ENCODE data around the gene PROM1. TPM values are rescaled to one million over a fixed set of nuclear protein-coding genes. Genes with fewer than 3 reads are reported as not detected.

The PROM1 gene
- total RNA-seq, 1 donor from 2014 or later: 36.9 TPM

DNA sequence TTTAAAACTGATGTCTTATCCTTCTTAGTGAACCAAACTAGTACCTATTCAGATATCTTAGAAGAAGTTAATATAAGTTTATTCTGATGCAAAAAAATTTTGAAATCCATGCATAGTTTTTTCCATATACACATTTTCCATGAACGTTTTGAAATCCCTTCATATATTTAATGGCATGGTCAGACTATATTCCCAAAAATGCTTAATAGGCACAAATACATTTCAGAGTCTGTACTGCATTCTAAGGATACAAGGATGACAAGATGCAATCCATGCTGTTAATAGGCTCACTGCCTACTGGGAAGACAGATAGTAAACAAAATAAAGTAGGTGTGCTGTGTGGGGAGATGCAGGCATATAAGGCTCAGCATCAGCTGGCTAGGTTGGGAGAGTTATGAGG, 33.2 kb downstream of the PROM1 start:
- TF ChIP-seq, protein P1, sequence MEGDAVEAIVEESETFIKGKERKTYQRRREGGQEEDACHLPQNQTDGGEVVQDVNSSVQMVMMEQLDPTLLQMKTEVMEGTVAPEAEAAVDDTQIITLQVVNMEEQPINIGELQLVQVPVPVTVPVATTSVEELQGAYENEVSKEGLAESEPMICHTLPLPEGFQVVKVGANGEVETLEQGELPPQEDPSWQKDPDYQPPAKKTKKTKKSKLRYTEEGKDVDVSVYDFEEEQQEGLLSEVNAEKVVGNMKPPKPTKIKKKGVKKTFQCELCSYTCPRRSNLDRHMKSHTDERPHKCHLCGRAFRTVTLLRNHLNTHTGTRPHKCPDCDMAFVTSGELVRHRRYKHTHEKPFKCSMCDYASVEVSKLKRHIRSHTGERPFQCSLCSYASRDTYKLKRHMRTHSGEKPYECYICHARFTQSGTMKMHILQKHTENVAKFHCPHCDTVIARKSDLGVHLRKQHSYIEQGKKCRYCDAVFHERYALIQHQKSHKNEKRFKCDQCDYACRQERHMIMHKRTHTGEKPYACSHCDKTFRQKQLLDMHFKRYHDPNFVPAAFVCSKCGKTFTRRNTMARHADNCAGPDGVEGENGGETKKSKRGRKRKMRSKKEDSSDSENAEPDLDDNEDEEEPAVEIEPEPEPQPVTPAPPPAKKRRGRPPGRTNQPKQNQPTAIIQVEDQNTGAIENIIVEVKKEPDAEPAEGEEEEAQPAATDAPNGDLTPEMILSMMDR (IDR thresholded peaks at IDR 0.05; ENCODE audit: partially characterized antibody, unreplicated experiment): no peak
- peaks cover 4% of the 10 kb centered on the region for H3K27me3 Mint-ChIP-seq (ENCODE audit: unreplicated experiment)
- H3K9me3 Mint-ChIP-seq (ENCODE audit: unreplicated experiment): no peaks in the 10 kb centered on the region
- H3K4me3 Mint-ChIP-seq (ENCODE audit: unreplicated experiment): no peak overlapping the region
- H3K36me3 Mint-ChIP-seq (ENCODE audit: unreplicated experiment): no peaks in the 10 kb centered on the region
- peaks cover under 1% of the 10 kb centered on the region for H3K4me1 Mint-ChIP-seq (ENCODE audit: low read depth, unreplicated experiment)
- no peak for DNase-seq
- no peak overlapping the region for H3K27ac Mint-ChIP-seq (ENCODE audit: unreplicated experiment)

DNA sequence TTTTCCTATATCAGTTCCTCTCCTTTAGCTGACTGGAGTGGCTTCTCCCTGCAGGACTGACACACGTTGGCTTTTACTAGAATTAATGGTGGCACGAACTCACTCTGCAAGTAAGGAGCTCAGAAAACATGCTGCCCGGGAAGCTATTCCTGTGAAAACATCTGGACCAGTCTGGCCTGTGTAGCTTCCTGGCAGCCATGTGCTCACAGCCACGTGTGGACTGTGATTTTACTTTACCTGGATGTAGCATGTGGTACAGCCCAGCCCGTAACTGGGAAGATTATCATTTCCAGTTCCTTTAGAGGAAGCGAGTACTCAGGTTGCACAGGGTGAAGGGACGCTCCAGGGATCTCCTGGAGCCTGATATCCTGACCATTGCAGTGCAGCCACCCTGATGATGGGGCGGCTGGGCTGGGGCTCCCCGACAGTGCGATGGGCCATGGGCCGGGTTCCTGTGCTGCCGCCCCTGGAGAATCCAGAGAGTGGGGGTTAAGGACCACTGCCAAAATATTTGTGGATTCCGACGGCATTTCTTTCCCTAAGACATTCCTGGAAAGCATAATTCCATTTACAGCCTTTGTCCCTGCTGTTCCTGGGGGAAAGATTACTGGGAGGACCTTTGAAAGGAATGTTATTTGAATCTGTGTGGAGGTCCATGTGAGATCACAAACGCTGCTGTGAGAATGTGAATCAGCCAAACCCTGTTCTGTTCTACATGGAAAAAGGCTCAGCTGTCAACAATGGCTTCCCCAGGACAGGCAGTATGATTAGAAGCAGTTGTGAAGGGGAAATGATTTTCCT, 35.0 kb downstream of the PROM1 start:
- TF ChIP-seq, protein P1 (IDR thresholded peaks at IDR 0.05; ENCODE audit: partially characterized antibody, unreplicated experiment): no peak
- Mint-ChIP-seq H3K27ac (ENCODE audit: unreplicated experiment) (no peak overlapping the region), H3K9me3 (ENCODE audit: unreplicated experiment) (no peaks in the 10 kb centered on the region), H3K27me3 (ENCODE audit: unreplicated experiment) (peaks cover 4% of the 10 kb centered on the region), H3K36me3 (ENCODE audit: unreplicated experiment) (no peaks in the 10 kb centered on the region), H3K4me1 (ENCODE audit: low read depth, unreplicated experiment) (peaks cover 4% of the 10 kb centered on the region), H3K4me3 (ENCODE audit: unreplicated experiment) (no peak overlapping the region)
- DNase-seq: no peak

DNA sequence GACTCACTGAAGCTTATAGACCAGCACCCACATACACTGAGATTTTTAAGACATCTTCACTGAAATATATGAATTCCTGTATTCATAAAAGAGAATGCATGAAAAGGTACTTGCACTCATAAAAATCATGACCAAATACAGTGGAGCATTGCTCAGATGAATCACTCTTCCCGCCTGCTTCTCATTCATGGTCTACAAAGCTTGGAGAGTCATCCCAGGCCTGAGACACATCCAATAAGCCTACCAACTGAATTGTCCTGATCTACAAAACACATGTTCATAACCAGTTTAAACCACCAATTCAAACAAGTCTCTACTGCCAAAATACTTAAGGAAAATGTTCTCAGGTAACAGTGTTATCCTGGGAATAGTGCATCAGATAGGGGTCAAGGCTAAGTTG, 38.1 kb downstream of the PROM1 start:
- H3K36me3 Mint-ChIP-seq (ENCODE audit: unreplicated experiment): no peaks in the 10 kb centered on the region
- H3K27me3 Mint-ChIP-seq (ENCODE audit: unreplicated experiment): peaks cover 2% of the 10 kb centered on the region
- H3K27ac Mint-ChIP-seq (ENCODE audit: unreplicated experiment): no peak overlapping the region
- no peak for DNase-seq
- no peaks in the 10 kb centered on the region for H3K9me3 Mint-ChIP-seq (ENCODE audit: unreplicated experiment)
- TF ChIP-seq, protein P1 (IDR thresholded peaks at IDR 0.05; ENCODE audit: partially characterized antibody, unreplicated experiment): no peak
- H3K4me1 Mint-ChIP-seq (ENCODE audit: low read depth, unreplicated experiment): peaks cover 4% of the 10 kb centered on the region
- no peak overlapping the region for H3K4me3 Mint-ChIP-seq (ENCODE audit: unreplicated experiment)

DNA sequence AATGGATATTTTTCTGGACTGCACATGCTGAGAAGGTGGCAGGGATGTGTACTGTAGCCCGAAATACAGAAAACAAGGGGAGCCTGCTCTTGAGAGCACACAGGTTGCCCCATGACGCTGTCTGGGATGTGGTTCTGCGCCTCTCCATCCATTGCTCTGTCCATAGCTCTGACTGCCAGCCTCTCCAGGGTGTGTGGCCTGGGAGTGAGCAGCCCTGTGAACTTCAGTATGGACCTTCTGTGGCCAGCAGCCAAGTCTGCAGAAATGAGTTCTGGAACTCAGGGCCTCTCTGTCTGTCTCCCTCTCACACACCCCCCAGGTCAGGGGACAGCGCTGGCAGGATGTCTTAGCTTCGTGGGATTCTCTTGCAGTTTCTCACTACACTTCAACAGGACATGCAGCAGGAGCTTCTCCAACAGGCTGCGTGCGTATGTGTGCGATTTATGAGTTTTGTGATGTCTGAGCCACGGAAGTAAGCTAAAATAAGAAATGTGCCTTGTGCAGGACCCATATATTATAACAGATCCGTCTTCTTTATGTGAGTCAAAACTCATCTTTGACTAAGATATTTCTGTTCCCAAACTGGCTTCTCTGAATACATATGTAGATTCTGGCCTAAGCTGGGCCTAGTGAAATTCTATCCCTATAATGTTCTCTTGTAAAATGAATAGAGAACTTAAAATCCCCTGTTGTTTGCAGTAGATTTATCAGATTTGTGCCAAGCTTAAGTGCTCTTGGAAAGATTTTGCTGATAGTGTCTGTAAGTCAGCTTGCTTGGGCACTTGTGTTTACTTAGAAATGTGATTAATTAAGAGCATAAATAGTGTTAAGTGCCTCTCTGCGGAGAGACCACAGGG, 40.0 kb downstream of the PROM1 start:
- peaks cover 4% of the 10 kb centered on the region for H3K4me1 Mint-ChIP-seq (ENCODE audit: low read depth, unreplicated experiment)
- no peaks in the 10 kb centered on the region for H3K9me3 Mint-ChIP-seq (ENCODE audit: unreplicated experiment)
- no peak overlapping the region for H3K4me3 Mint-ChIP-seq (ENCODE audit: unreplicated experiment)
- H3K27ac Mint-ChIP-seq (ENCODE audit: unreplicated experiment): no peak overlapping the region
- no peaks in the 10 kb centered on the region for H3K36me3 Mint-ChIP-seq (ENCODE audit: unreplicated experiment)
- H3K27me3 Mint-ChIP-seq (ENCODE audit: unreplicated experiment): peaks cover 2% of the 10 kb centered on the region
- TF ChIP-seq, protein P1 (IDR thresholded peaks at IDR 0.05; ENCODE audit: partially characterized antibody, unreplicated experiment): no peak
- no peak for DNase-seq

All from glutamatergic neuron (in vitro differentiated cells).